HCT116 (cell line): Measurements from ENCODE around the gene CAGE1.

Experiments used
- JUND ChIP-seq: IDR thresholded peaks from 2 replicates; pipeline ENCODE4 v1.6.1; 2012
- POLR2A ChIP-seq: IDR thresholded peaks from 2 replicates; pipeline ENCODE4 v1.7.0; 2011; ENCODE audit warnings: borderline replicate concordance; ENCODE audit not compliant: insufficient read depth, insufficient read length; ENCODE audit errors: extremely low read depth
- RAD21 ChIP-seq: IDR thresholded peaks from 2 replicates; pipeline ENCODE4 v1.6.1; 2012; ENCODE audit warnings: low read depth, mild to moderate bottlenecking
- TF ChIP-seq, protein P1 (sequence below), 3 experiments: fragments of 200-600 bp in 1 of 3; sonication (generic) in 1 of 3; IDR thresholded peaks in 2 of 3; conservative IDR thresholded peaks in 1 of 3; 2 replicates each; pipeline ENCODE4 v1.5.1; 2012 to 2017; ENCODE audit warnings: low read depth in 2 of 3, low read length in 2 of 3, antibody characterized with exemption in 1 of 3, borderline replicate concordance in 1 of 3, control low read depth in 1 of 3, mild to moderate bottlenecking in 1 of 3, mixed read lengths in 1 of 3, mixed run types in 1 of 3, moderate library complexity in 1 of 3; ENCODE audit not compliant: insufficient read depth in 1 of 3

- TF ChIP-seq, protein P1, sequence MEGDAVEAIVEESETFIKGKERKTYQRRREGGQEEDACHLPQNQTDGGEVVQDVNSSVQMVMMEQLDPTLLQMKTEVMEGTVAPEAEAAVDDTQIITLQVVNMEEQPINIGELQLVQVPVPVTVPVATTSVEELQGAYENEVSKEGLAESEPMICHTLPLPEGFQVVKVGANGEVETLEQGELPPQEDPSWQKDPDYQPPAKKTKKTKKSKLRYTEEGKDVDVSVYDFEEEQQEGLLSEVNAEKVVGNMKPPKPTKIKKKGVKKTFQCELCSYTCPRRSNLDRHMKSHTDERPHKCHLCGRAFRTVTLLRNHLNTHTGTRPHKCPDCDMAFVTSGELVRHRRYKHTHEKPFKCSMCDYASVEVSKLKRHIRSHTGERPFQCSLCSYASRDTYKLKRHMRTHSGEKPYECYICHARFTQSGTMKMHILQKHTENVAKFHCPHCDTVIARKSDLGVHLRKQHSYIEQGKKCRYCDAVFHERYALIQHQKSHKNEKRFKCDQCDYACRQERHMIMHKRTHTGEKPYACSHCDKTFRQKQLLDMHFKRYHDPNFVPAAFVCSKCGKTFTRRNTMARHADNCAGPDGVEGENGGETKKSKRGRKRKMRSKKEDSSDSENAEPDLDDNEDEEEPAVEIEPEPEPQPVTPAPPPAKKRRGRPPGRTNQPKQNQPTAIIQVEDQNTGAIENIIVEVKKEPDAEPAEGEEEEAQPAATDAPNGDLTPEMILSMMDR (IDR thresholded peaks at IDR 0.05 in 2 of 3, conservative IDR thresholded peaks at IDR 0.05 in 1 of 3; ENCODE audit: borderline replicate concordance in 1 of 3, insufficient read depth in 1 of 3, low read depth in 2 of 3, low read length in 2 of 3) = no peak
- no peak for TF ChIP-seq RAD21
- TF ChIP-seq JUND = no peak
- TF ChIP-seq POLR2A = no peak
These were observed 23.7 kb upstream of the CAGE1 start for GRCh38 chr6:7413151-7413823.
